CD14-positive monocyte (primary cell): Measurements from ENCODE around the gene KRTAP5-8. TPM values are rescaled to one million over a fixed set of nuclear protein-coding genes. Genes with fewer than 3 reads are reported as not detected.

Experiments used
- DNase-seq, 3 donors: peaks; one replicate each; pipeline ENCODE4 v3.0.0-alpha.2; 2011 to 2022
- H2AFZ ChIP-seq: 2 replicates; pipeline ENCODE4 v1.6.0; 2012; ENCODE audit warnings: mild to moderate bottlenecking, low read depth, low read length, inconsistent platforms; ENCODE audit not compliant: insufficient read depth, poor library complexity, severe bottlenecking
- H3K27ac ChIP-seq, 2 donors: 1 replicate in 1 of 2; 2 replicates in 1 of 2; pipeline ENCODE4 v1.5.1; 2012 to 2013; ENCODE audit warnings: low read length in 2 of 2, control low read depth in 1 of 2, inconsistent platforms in 1 of 2, low read depth in 1 of 2, mild to moderate bottlenecking in 1 of 2
- H3K27me3 ChIP-seq, 2 donors: one replicate each; pipeline versions ENCODE4 v1.6.0 to v1.6.1; 2011 to 2013; ENCODE audit warnings: low read length in 2 of 2; ENCODE audit not compliant: control insufficient read depth in 2 of 2, insufficient read depth in 2 of 2
- H3K36me3 ChIP-seq, 2 donors: replicated peaks in 1 of 2; 1 replicate in 1 of 2; 2 replicates in 1 of 2; pipeline versions ENCODE4 v1.5.1 to v1.6.1; 2012 to 2013; ENCODE audit warnings: low read length in 2 of 2, control low read depth in 1 of 2, inconsistent platforms in 1 of 2, mild to moderate bottlenecking in 1 of 2; ENCODE audit not compliant: insufficient read depth in 2 of 2, control insufficient read depth in 1 of 2
- H3K4me1 ChIP-seq, 2 donors: 1 replicate in 1 of 2; 2 replicates in 1 of 2; pipeline versions ENCODE4 v1.5.1 to v1.6.1; 2012 to 2013; ENCODE audit warnings: low read length in 2 of 2, control low read depth in 1 of 2, inconsistent platforms in 1 of 2, mild to moderate bottlenecking in 1 of 2, moderate library complexity in 1 of 2; ENCODE audit not compliant: insufficient read depth in 2 of 2, control insufficient read depth in 1 of 2
- H3K4me2 ChIP-seq: replicated peaks from 2 replicates; pipeline ENCODE3; 2012; ENCODE audit warnings: low read length, moderate library complexity, mild to moderate bottlenecking; ENCODE audit not compliant: poor library complexity, severe bottlenecking; ENCODE audit errors: extremely low read depth
- H3K4me3 ChIP-seq, 3 experiments: fragments of 200-600 bp in 1 of 3; sonication (generic) in 1 of 3; replicated peaks in 1 of 3; 1 replicate in 2 of 3; 2 replicates in 1 of 3; pipeline ENCODE4 v1.5.1; 2011 to 2013; ENCODE audit warnings: low read length in 3 of 3, mild to moderate bottlenecking in 3 of 3, control low read depth in 2 of 3, low read depth in 2 of 3, inconsistent platforms in 1 of 3, moderate library complexity in 1 of 3
- H3K79me2 ChIP-seq: 2 replicates; pipeline ENCODE4 v1.6.0; 2012; ENCODE audit warnings: mild to moderate bottlenecking, control low read depth, inconsistent platforms, low read length, moderate library complexity; ENCODE audit not compliant: insufficient read depth
- H3K9ac ChIP-seq: 2 replicates; pipeline ENCODE4 v1.6.0; 2017; ENCODE audit warnings: low read length, mild to moderate bottlenecking; ENCODE audit not compliant: insufficient read depth, poor library complexity, severe bottlenecking
- H3K9me3 ChIP-seq, 2 donors: replicated peaks in 1 of 2; 1 replicate in 1 of 2; 2 replicates in 1 of 2; pipeline versions ENCODE4 v1.5.1 to v1.6.1; 2012 to 2013; ENCODE audit warnings: low read length in 2 of 2, control low read depth in 1 of 2; ENCODE audit not compliant: control insufficient read depth in 1 of 2, insufficient read depth in 1 of 2
- H4K20me1 ChIP-seq: 2 replicates; pipeline ENCODE4 v1.6.0; 2012; ENCODE audit warnings: mild to moderate bottlenecking, low read length, control low read depth, moderate library complexity; ENCODE audit not compliant: insufficient read depth
- H3K27ac Mint-ChIP-seq, 7 donors: one replicate each; pipeline ENCODE4 v1.8.0; 2020; ENCODE audit warnings: mild to moderate bottlenecking in 7 of 7, mixed read lengths in 7 of 7, moderate library complexity in 6 of 7, inconsistent platforms in 2 of 7
- H3K27me3 Mint-ChIP-seq, 3 donors: one replicate each; pipeline ENCODE4 v1.8.0; 2021 to 2022; ENCODE audit warnings: low read depth in 3 of 3, mild to moderate bottlenecking in 3 of 3, mixed read lengths in 3 of 3, moderate library complexity in 3 of 3, inconsistent platforms in 1 of 3
- H3K36me3 Mint-ChIP-seq, 2 donors: one replicate each; pipeline ENCODE4 v1.8.0; 2020; ENCODE audit warnings: mixed read lengths in 2 of 2, inconsistent platforms in 1 of 2, mild to moderate bottlenecking in 1 of 2
- H3K4me1 Mint-ChIP-seq: one replicate; pipeline ENCODE4 v1.8.0; 2020; ENCODE audit warnings: mild to moderate bottlenecking, mixed read lengths
- H3K4me3 Mint-ChIP-seq, 2 donors: one replicate each; pipeline ENCODE4 v1.8.0; 2020; ENCODE audit warnings: mild to moderate bottlenecking in 2 of 2, mixed read lengths in 2 of 2, moderate library complexity in 1 of 2
- H3K9me3 Mint-ChIP-seq, 7 donors: one replicate each; pipeline ENCODE4 v1.8.0; 2020 to 2022; ENCODE audit warnings: mixed read lengths in 7 of 7, mild to moderate bottlenecking in 6 of 7, moderate library complexity in 6 of 7, inconsistent platforms in 2 of 7
- CTCF ChIP-seq: fragments of 200-600 bp; IDR thresholded peaks from one replicate; pipeline ENCODE4 v1.8.0; 2022; ENCODE audit warnings: antibody characterized with exemption, mild to moderate bottlenecking
- WGBS: methylation state at CpG from one replicate; pipeline ENCODE4 v1.1.5; 2013; ENCODE audit warnings: missing lambda C conversion rate; ENCODE audit not compliant: insufficient coverage; 5-methylcytosine and 5-hydroxymethylcytosine counted together
- intact Hi-C, 2 donors: fragments of 100-400 bp; cut with micrococcal nuclease; formaldehyde crosslinking; loops; one replicate each; pipeline versions ENCODE4 v1.15.0 to v1.15.1; 2023
- polyA plus RNA-seq, 3 donors: library from polyadenylated mRNA; depleted of rRNA in 1 of 3; unstranded in 2 of 3; stranded (reverse) in 1 of 3; fragments of 300-500 nt in 2 of 3; fragments of >200 nt in 1 of 3; fragmentation: Illumina TruSeq in 2 of 3; gene quantifications; 1 replicate in 2 of 3; 2 replicates in 1 of 3; pipeline ENCODE4 v1.2.3, GENCODE V29; 2012 to 2021

Gene KRTAP5-8
- polyA plus RNA-seq, 3 donors: 0.08 TPM; not detected in 2

- H3K4me2 ChIP-seq: no peak overlapping the region
- Mint-ChIP-seq H3K4me1 (peaks cover 4% of the 10 kb centered on the region), H3K27me3 (no peaks in the 10 kb centered on the region), H3K9me3 (peaks cover 0 to 10% (median 7%) of the 10 kb centered on the region in 7 donors), H3K36me3 (peaks cover 68 to 93% of the 10 kb centered on the region in 2 donors), H3K4me3 (no peak overlapping the region), H3K27ac (peak overlapping the region in 1 of 7 donors; percentile 61)
- H3K4me1 ChIP-seq: no peaks in the 10 kb centered on the region
- intact Hi-C loops: no loop called here
- H3K9me3 ChIP-seq: peaks cover 0 to under 1% of the 10 kb centered on the region in 2 donors
- no peaks in the 10 kb centered on the region for H3K27me3 ChIP-seq
- no peak overlapping the region for H3K9ac ChIP-seq
- TF ChIP-seq CTCF: no peak
- no peaks in the 10 kb centered on the region for H3K79me2 ChIP-seq
- no peak for DNase-seq
- no peaks in the 10 kb centered on the region for H4K20me1 ChIP-seq
- H3K36me3 ChIP-seq: peaks cover 74 to 94% of the 10 kb centered on the region in 2 donors
- WGBS: 98% methylated on average over 4 of the region's 10 CpGs
- no peak overlapping the region for H3K4me3 ChIP-seq
- no peak overlapping the region for H2AFZ ChIP-seq
- no peak overlapping the region for H3K27ac ChIP-seq
Observed at GRCh38 chr11:71502026-71502425, 35.8 kb upstream of the KRTAP5-8 start.

GRCh38 chr11:71502871-71503435 lies 34.9 kb upstream of the KRTAP5-8 start:
- Histone ChIP-seq H3K27me3 (no peaks in the 10 kb centered on the region), H3K9ac (no peak overlapping the region), H2AFZ (no peak overlapping the region), H3K27ac (no peak overlapping the region), H3K4me2 (no peak overlapping the region), H3K4me1 (no peaks in the 10 kb centered on the region), H3K36me3 (peaks cover 65 to 84% of the 10 kb centered on the region in 2 donors), H3K9me3 (peaks cover 0 to 3% of the 10 kb centered on the region in 2 donors), H3K79me2 (no peaks in the 10 kb centered on the region), H3K4me3 (no peak overlapping the region), H4K20me1 (no peaks in the 10 kb centered on the region)
- Mint-ChIP-seq H3K36me3 (peaks cover 61 to 87% of the 10 kb centered on the region in 2 donors), H3K27me3 (no peaks in the 10 kb centered on the region), H3K27ac (no peak overlapping the region), H3K4me3 (no peak overlapping the region), H3K4me1 (peaks cover 4% of the 10 kb centered on the region), H3K9me3 (peaks cover 0 to 15% (median 10%) of the 10 kb centered on the region in 7 donors)
- TF ChIP-seq CTCF: no peak
- 99% methylated on average over 10 of the region's 15 CpGs for WGBS
- DNase-seq: no peak
- intact Hi-C loops: no loop called here
